ENCODE results near the gene MKX.

Gene MKX

DNA sequence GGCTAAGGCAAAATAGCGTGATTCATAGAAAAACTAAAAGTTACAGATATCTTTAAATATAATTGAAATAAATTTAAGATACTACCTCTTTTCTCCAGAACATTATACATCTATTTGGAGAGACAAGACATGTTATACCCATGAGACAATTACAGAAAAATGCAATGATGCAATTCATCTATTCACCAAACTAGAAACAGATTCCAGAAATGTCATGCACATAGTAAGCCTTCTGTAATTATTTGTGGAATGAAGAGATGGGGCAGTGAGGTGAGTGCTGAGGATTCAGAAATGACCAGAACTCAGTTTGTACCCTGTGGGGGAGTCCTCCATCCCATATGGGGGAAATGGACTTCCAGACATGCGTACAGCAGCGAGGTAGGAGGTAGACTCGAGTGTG is 99.4 kb downstream of the MKX start:
- DNase-seq, result no peak

DNA sequence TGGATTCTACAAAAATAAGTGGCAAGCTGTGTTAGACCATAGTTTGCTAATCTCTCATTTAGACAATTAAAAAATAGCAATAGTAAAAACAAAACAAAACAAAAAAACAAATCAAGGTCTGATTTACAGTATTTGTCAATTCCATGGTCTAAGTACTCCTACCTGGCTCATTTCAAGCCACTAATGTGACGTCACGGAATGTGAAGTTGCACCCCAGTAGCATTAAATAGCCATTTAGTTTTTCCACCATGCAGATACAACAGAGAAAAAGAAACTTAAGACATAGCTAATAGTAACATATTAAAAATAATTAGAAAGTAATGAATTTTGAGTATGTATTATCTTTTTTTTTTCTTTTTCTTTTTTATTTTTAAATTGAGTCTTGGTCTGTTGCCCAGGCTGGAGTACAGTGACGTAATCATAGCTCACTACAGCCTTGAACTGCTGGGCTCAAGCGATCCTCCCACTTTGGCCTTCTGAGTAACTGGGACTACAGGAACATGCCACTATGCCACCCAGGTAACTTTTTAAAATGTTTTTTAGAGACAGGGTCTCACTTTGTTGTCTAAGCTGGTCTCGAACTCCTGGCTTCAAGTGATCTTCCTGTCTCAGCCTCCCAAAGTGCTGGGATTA is 101.2 kb downstream of the MKX start:
- DNase-seq, result no peak

DNA sequence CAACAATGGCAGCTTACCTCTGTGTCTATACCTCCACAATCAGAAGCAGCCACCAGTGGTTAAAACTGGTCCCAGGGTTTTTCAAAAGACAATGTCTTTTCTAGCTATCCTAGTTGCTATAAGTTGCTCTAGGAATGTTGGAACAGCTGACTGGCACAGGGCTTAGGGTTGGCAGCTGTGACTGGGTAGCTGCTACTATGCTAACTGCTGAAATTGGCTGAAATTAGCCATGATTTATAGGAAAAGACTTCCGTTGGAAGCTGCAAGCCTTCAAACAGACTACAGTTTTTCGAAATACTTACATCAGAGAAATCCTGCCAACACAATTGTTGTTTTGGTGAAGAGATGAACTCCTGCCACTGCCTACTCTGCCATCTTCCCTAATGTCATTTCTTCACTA is 102.3 kb downstream of the MKX start:
- no peak for DNase-seq

DNA sequence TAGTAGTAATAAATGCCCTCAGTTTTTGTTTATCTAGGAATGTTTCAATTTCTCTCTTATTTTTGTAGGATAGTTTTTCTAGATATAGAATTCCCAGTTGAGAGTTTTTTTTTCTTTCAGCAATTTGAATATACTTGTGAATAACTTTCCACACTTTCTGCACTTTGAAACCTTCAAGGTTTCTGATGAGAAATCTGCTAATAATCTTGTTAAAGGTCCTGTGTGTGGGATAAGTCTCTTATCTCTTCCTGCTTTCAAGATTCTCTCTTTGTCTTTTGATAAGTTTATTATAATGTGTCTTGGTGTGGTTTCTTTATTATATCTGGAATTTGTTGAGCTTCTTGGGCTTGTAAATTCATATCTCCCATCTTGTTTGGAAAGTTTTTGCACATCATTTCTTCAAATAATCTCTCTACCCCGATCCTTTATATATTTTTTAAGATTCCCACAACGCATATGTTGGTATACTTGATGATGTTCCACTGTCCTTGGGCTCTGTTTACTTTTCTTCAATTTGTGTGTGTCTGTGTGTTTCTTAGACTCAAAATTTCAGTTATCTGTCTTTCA is 103.5 kb downstream of the MKX start:
- DNase-seq, result no peak

DNA sequence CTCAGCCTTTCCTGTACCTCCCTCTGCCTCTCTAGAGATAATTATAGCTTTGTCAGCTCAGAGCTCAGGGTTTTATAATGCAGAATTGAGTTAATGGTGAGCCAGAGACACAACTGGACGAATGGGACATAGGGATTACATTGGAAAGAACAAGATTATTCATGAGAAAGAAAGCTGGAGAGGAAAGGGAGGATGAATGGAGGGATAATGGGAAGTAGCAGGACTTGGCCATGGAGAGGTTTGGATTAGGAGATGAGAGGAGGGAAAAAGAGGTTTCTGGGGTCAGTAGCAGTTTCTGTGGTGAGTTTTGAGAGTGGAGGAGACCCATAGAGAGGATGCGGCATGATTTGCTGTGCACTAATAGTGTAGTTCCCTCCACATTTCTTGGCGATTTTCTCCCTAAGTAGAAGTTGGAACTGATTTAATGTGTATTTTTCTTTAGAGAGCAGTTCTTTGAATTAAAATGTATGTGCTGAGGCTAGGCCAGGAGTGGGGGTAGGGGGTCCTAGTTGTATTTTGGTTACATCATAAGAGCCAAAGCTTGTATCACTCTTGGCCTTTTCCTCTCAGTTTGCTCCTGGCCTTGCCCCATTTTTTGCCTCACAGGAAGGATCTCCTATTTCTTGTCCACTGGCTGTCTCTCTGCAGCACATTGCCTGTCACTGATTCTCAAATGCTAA is 107.4 kb downstream of the MKX start:
- DNase-seq, result no peak

DNA sequence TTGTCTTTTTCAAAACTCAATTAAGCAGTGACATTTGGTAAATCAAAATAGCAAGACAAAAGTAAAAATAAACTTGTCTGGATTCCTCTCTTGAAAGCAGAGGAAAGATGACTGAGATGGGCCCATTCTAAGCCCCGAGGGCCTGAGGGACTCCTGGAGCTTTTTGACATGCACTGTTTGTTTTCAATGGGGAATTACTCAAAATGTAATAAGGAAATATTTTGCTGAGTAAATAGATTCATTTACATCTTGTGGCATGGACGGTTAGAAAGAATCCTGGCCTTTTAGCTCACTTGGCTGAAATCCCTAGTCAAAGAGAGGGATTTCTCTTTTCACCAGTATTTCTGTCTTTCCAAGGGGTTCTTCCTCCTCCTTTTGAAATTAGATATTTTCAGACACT is 108.0 kb downstream of the MKX start:
- no peak for DNase-seq

DNA sequence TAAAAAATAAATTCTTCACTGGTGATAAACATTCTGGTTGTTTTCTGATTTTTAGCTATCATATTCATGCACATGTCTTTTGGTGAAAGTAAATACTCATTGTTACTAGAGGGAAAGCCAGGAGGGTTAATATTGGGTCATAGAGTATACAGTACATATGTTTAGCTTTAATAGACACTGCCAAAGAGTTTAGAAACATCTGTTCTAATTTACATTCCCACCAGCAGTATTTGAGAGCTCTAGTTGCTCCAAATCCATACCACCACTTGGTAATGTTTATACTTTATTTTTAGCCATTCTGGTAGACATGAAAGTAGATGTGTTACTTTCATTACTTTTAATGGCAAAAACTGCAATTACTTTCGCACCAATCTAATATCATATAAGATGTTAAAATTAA is 108.8 kb downstream of the MKX start:
- no peak for DNase-seq

DNA sequence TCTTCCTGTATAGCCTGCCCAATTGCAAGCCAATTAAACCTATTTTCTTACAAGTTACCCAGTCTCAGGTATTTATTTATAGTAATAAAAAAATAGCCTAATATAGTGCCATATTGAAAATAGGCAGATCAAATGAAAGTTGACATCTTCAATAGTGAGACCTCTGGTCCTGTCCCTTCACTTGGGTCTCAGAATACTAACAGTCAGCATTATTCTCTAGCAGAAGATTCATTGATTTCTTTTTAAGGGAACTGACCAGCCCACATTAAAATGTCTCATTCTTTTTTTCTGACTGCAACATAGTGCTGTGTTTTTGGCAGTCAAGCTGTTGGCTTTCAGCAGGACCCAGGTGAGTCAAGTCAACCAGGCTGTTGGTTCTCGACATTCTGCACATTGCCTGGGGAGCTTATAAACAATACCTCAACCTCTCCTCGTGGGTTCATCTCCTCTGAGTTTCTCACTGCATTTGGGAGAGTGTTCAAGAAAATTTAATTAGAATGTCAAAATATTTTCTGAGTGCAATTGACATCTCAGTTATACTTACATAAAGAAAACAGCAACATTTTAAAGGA is 109.8 kb downstream of the MKX start:
- DNase-seq, result no peak

DNA sequence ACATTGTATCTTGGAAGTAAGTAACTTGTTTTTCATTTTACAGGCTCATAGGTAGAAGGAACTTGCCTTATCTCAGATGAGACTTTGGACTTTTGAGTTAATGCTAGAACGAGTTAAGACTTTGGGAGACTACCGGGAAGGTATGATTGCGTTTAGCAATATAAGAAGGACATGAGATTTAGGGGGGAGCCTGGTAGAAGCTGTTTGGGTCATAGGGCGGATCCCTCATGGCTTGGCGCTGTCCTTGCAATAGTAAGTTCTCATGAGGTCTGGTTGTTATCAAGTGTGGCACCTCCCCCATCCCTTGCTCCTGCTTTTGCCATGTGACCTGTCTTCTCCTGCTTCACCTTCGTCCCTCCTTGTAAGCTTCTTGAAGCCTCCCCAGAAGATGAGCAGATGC is 110.3 kb downstream of the MKX start:
- no peak for DNase-seq

DNA sequence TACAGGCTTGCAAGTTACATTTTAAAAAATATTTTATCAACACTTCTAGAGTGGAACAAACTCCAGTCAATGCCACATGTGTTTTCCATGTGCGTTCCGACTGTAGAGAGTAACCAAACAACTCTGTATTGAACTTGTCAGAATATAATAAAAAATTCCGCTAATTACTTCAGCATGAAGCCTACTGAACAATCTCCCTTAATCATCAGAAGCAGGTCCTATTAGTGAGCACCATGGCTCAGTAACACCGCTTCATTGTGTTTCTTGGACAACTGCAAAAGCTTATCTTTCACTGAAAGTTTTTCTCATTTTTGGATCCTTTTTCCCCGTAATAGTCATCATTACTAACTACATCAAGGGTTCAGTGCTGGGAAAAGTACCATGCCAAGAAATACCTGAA is 117.0 kb downstream of the MKX start:
- DNase-seq, result no peak

DNA sequence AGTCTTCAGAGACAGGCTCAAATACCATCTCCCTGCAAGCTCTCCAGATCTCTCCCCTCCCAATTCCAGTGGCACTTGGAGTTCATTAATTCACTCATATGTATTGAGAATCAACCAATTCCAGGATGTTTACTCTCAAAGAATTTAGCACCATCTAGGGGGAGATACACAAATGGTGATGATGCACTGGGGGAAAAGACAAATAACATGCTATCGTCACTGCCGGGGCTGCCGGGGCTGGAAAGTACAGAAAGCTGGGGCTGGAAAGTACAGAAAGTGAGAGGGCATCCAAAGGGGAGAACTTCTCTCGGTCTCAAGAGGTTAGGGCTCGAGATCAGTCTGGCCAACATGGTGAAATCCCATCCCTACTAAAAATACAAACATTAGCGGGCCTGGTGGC is 118.7 kb downstream of the MKX start:
- DNase-seq, result no peak

DNA sequence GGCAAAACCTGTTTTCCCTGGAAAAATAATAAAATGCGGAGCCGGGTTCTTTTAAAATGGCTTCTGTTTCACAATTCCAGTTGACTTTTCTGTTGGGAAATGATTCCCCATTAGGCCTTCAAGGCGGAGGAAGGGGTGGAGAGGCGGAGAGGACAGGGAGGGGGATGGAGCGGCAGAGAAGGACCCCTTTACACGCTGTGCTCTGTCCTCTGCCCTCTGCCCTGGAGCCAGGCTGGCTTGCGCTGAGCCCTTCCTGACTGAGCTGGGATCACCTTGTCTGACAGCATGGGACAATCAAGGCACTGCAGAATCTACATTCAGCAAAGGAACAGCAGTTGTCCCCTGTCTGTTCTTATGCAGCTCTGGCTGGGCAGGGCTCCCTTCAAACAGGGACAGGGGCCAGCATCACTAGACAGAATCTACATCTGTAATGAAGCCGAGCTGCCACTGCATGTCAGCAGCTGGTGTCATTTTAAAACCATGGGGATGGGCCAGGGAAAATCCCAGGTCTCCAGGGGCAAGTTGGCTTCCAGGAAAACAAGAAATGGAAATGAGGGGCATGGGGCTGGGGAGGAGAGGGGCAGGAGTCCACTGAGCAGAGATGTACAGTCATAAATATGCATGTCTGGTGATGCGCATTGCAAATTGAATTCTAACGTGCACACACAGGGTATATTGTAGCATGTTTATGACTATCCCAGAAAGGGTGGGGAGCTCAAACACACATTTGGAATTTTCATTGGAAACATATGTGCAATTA is 120.0 kb downstream of the MKX start:
- DNase-seq, result no peak

DNA sequence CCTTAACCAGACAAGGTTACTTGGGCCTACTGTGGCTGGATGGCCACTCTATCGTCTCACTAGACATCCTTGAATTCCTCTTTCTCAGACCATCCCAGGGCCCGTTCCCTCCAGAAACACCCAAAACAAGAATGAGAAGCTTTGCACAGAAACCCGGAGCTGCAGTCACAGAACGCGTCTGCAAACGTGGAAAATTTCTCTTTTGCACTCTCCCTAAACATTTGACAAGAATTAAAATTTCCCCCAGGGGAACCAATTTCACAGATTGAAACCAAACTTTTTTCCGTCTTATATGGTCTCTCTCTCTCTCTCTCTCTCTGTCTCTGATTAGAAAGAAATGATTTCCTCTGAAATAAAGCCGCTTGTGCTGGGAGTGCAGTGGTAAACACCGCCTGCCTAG is 120.7 kb downstream of the MKX start:
- no peak for DNase-seq

All from NCI-H1417 treated with DMSO at 0.1 percent for 48 hours (cell line).